SK-N-SH (cell line): Measurements from ENCODE around the gene LTBP1. TPM values are rescaled to one million over a fixed set of nuclear protein-coding genes. Genes with fewer than 3 reads are reported as not detected.

Source experiments
- CTCF ChIA-PET: fragments of 300-600, 350-600 bp; formaldehyde crosslinking; extraction: SDS; loops from one replicate; lab custom pipeline; 2021; lab: Yijun Ruan, JAX
- POLR2A ChIA-PET: fragments of 350-600 bp; sonication (Branson Sonifier 250); formaldehyde crosslinking; extraction: SDS; loops from one replicate; lab custom pipeline; 2020; ENCODE audit warnings: antibody characterized with exemption, inconsistent platforms; lab: Yijun Ruan, JAX
- DNase-seq: peaks from one replicate; pipeline ENCODE4 v3.0.0; 2012
- H2AFZ ChIP-seq: fragments of 200-600 bp; sonication (generic); 2 replicates; pipeline ENCODE4 v1.8.1; 2016; ENCODE audit warnings: antibody characterized with exemption, mild to moderate bottlenecking, low read depth
- H3F3A ChIP-seq: fragments of 200-600 bp; sonication (generic); replicated peaks from 2 replicates; pipeline ENCODE3; 2016; ENCODE audit warnings: antibody characterized with exemption, mild to moderate bottlenecking; ENCODE audit not compliant: insufficient read depth
- H3K27ac ChIP-seq, 2 experiments: fragments of 200-500 bp in 1 of 2; fragments of 200-600 bp in 1 of 2; sonication (Bioruptor generic) in 1 of 2; sonication (generic), shearing (Covaris generic) in 1 of 2; 2 replicates each; pipeline versions ENCODE4 v1.5.1 to v1.6.1; 2014 to 2016; ENCODE audit warnings: low read depth in 2 of 2, inconsistent platforms in 1 of 2, low read length in 1 of 2, mild to moderate bottlenecking in 1 of 2, mixed read lengths in 1 of 2
- H3K27me3 ChIP-seq: fragments of 200-600 bp; sonication (generic), shearing (Covaris generic); 2 replicates; pipeline ENCODE4 v1.6.1; 2016; ENCODE audit warnings: mixed run types; ENCODE audit not compliant: insufficient read depth
- H3K36me3 ChIP-seq, 2 experiments: fragments of 200-500 bp in 1 of 2; fragments of 200-600 bp in 1 of 2; sonication (Bioruptor generic) in 1 of 2; sonication (generic) in 1 of 2; replicated peaks in 1 of 2; 2 replicates each; pipeline versions ENCODE3 to v1.5.1; 2014 to 2016; ENCODE audit warnings: low read length in 1 of 2, mild to moderate bottlenecking in 1 of 2; ENCODE audit not compliant: insufficient read depth in 2 of 2, control insufficient read depth in 1 of 2
- H3K4me1 ChIP-seq, 2 experiments: fragments of 200-500 bp in 1 of 2; fragments of 200-600 bp in 1 of 2; sonication (Bioruptor generic) in 1 of 2; sonication (generic), shearing (Covaris generic) in 1 of 2; 2 replicates each; pipeline versions ENCODE4 v1.5.1 to v1.6.1; 2014 to 2016; ENCODE audit warnings: low read depth in 1 of 2, low read length in 1 of 2, mixed run types in 1 of 2; ENCODE audit not compliant: insufficient read depth in 2 of 2, control insufficient read depth in 1 of 2
- H3K4me2 ChIP-seq: fragments of 200-600 bp; sonication (generic), shearing (Covaris generic); 2 replicates; pipeline ENCODE4 v1.6.1; 2017; ENCODE audit warnings: mixed run types
- H3K4me3 ChIP-seq, 2 experiments: fragments of 200-500 bp in 1 of 2; fragments of 200-600 bp in 1 of 2; sonication (Bioruptor generic) in 1 of 2; sonication (generic), shearing (Covaris generic) in 1 of 2; 2 replicates each; pipeline versions ENCODE4 v1.5.1 to v1.8.1; 2014 to 2016; ENCODE audit warnings: low read depth in 2 of 2, inconsistent platforms in 1 of 2, low read length in 1 of 2, mild to moderate bottlenecking in 1 of 2, mixed read lengths in 1 of 2, moderate library complexity in 1 of 2
- H3K79me2 ChIP-seq: fragments of 200-600 bp; sonication (generic); 2 replicates; pipeline ENCODE4 v1.8.1; 2017; ENCODE audit warnings: mild to moderate bottlenecking; ENCODE audit not compliant: insufficient read depth
- H3K9ac ChIP-seq: fragments of 200-600 bp; sonication (generic); 2 replicates; pipeline ENCODE4 v1.6.1; 2017; ENCODE audit warnings: mixed run types
- H3K9me2 ChIP-seq: fragments of 200-600 bp; sonication (generic); 2 replicates; pipeline ENCODE4 v1.6.1; 2017; ENCODE audit warnings: mixed run types
- H3K9me3 ChIP-seq: fragments of 200-600 bp; sonication (generic); 2 replicates; pipeline ENCODE4 v1.6.1; 2017; ENCODE audit warnings: mixed run types, mild to moderate bottlenecking, moderate library complexity
- H4K20me1 ChIP-seq: fragments of 200-600 bp; sonication (generic); 2 replicates; pipeline ENCODE4 v1.6.1; 2017; ENCODE audit warnings: mild to moderate bottlenecking, mixed run types; ENCODE audit not compliant: insufficient read depth
- CHD2 ChIP-seq: fragments of 150-350 bp; IDR thresholded peaks from 2 replicates; pipeline ENCODE4 v1.6.1; 2018; ENCODE audit warnings: low read length; ENCODE audit not compliant: partially characterized antibody
- CTCF ChIP-seq: fragments of 200-600 bp; sonication (generic); IDR thresholded peaks from 2 replicates; pipeline ENCODE4 v1.6.1; 2017; ENCODE audit warnings: antibody characterized with exemption, mild to moderate bottlenecking, moderate library complexity
- ELF1 ChIP-seq: IDR thresholded peaks from 2 replicates; pipeline ENCODE4 v1.4.0; 2012
- EZH2phosphoT487 ChIP-seq: fragments of 200-600 bp; sonication (generic); IDR thresholded peaks from 2 replicates; pipeline ENCODE4 v1.6.1; 2017; ENCODE audit warnings: low read depth, mixed run types, mild to moderate bottlenecking, antibody characterized with exemption, moderate library complexity, borderline replicate concordance
- FOSL2 ChIP-seq: IDR thresholded peaks from 2 replicates; pipeline ENCODE4 v1.4.0; 2012; ENCODE audit warnings: low read depth, mild to moderate bottlenecking, moderate library complexity, borderline replicate concordance
- FOXJ3 ChIP-seq: sonication (generic); formaldehyde crosslinking; IDR thresholded peaks from 2 replicates; pipeline ENCODE4 v1.5.1; 2020; ENCODE audit warnings: mild to moderate bottlenecking, missing genetic modification reagents
- FOXM1 ChIP-seq: IDR thresholded peaks from 2 replicates; pipeline ENCODE4 v1.4.0; 2012; ENCODE audit warnings: low read depth, mild to moderate bottlenecking
- GABPA ChIP-seq: IDR thresholded peaks from 2 replicates; pipeline ENCODE4 v1.4.0; 2012; ENCODE audit warnings: low read depth, mild to moderate bottlenecking
- GATA2 ChIP-seq: sonication (generic); formaldehyde crosslinking; IDR thresholded peaks from 2 replicates; pipeline ENCODE4 v1.5.0; 2020; ENCODE audit warnings: mild to moderate bottlenecking, missing genetic modification reagents
- IRF3 ChIP-seq: fragments of 150-350 bp; IDR thresholded peaks from 2 replicates; pipeline ENCODE4 v1.6.1; 2016; ENCODE audit warnings: mild to moderate bottlenecking, low read depth, low read length
- JUND ChIP-seq: IDR thresholded peaks from 2 replicates; pipeline ENCODE4 v1.4.0; 2012
- MAX ChIP-seq: IDR thresholded peaks from 2 replicates; pipeline ENCODE4 v1.4.0; 2012; ENCODE audit warnings: low read depth
- MEF2A ChIP-seq: IDR thresholded peaks from 2 replicates; pipeline ENCODE4 v1.4.0; 2012; ENCODE audit warnings: low read depth, borderline replicate concordance
- MXI1 ChIP-seq: IDR thresholded peaks from 2 replicates; pipeline ENCODE4 v1.6.1; 2012; ENCODE audit warnings: mild to moderate bottlenecking, low read depth, low read length, improper control_type of control experiment
- NFIC ChIP-seq: IDR thresholded peaks from 2 replicates; pipeline ENCODE4 v1.4.0; 2012; ENCODE audit warnings: borderline replicate concordance
- NRF1 ChIP-seq: IDR thresholded peaks from 2 replicates; pipeline ENCODE4 v1.6.1; 2012; ENCODE audit warnings: low read depth, mild to moderate bottlenecking, low read length
- POLR2AphosphoS5 ChIP-seq: IDR thresholded peaks from 2 replicates; pipeline ENCODE4 v1.6.1; 2012; ENCODE audit warnings: low read depth, low read length
- RAD21 ChIP-seq: IDR thresholded peaks from 2 replicates; pipeline ENCODE4 v1.6.1; 2012; ENCODE audit warnings: mild to moderate bottlenecking, low read length
- RCOR1 ChIP-seq: fragments of 150-350 bp; IDR thresholded peaks from 2 replicates; pipeline ENCODE4 v1.6.1; 2017; ENCODE audit warnings: antibody characterized with exemption, low read length
- REST ChIP-seq: IDR thresholded peaks from 2 replicates; pipeline ENCODE4 v1.6.1; 2012; ENCODE audit warnings: mild to moderate bottlenecking, low read depth, low read length, moderate library complexity
- RXRA ChIP-seq: IDR thresholded peaks from 2 replicates; pipeline ENCODE4 v1.4.0; 2012; ENCODE audit warnings: low read depth, mild to moderate bottlenecking, borderline replicate concordance
- SIN3A ChIP-seq: IDR thresholded peaks from 2 replicates; pipeline ENCODE4 v1.6.1; 2012; ENCODE audit warnings: low read depth, mild to moderate bottlenecking, low read length, moderate library complexity, borderline replicate concordance
- SMC3 ChIP-seq: IDR thresholded peaks from 2 replicates; pipeline ENCODE4 v1.6.1; 2012; ENCODE audit warnings: low read depth, low read length, improper control_type of control experiment
- TAF1 ChIP-seq: IDR thresholded peaks from 2 replicates; pipeline ENCODE4 v1.6.1; 2012; ENCODE audit warnings: low read depth, mild to moderate bottlenecking, low read length, moderate library complexity, borderline replicate concordance
- TCF12 ChIP-seq: IDR thresholded peaks from 2 replicates; pipeline ENCODE4 v1.4.0; 2012
- TEAD4 ChIP-seq: IDR thresholded peaks from 2 replicates; pipeline ENCODE4 v1.4.0; 2012; ENCODE audit warnings: mild to moderate bottlenecking, borderline replicate concordance; ENCODE audit not compliant: insufficient read depth
- USF2 ChIP-seq: fragments of 150-350 bp; IDR thresholded peaks from 2 replicates; pipeline ENCODE4 v1.6.1; 2017; ENCODE audit warnings: antibody characterized with exemption, low read length, low read depth, borderline replicate concordance
- YY1 ChIP-seq: IDR thresholded peaks from 2 replicates; pipeline ENCODE4 v1.4.0; 2012; ENCODE audit warnings: low read depth, mild to moderate bottlenecking
- WGBS: methylation state at CpG from one replicate; pipeline ENCODE4 v1.1.6; 2017; ENCODE audit warnings: low lambda C conversion rate; 5-methylcytosine and 5-hydroxymethylcytosine counted together
- polyA plus RNA-seq, 3 experiments: library from polyadenylated mRNA; depleted of rRNA; stranded (reverse); fragments of >200 nt; gene quantifications; 2 replicates each; pipeline ENCODE4 v1.2.3, GENCODE V29; 2012

Gene LTBP1
- polyA plus RNA-seq, 1 of the 3 experiments (the other 2 are of a cell fraction), result 467 TPM

- Histone ChIP-seq H3K27me3 (no peaks in the 10 kb centered on the region), H3K9me2 (no peaks in the 10 kb centered on the region), H4K20me1 (no peaks in the 10 kb centered on the region), H2AFZ (no peak overlapping the region), H3K79me2 (peaks cover 46% of the 10 kb centered on the region), H3K4me2 (peak overlapping the region; percentile 32; the same call in 1 of the 2 replicates), H3F3A (peaks cover 36% of the 10 kb centered on the region), H3K9ac (peak overlapping the region; percentile 55; the same call in 1 of the 2 replicates), H3K4me3 (no peak overlapping the region), H3K9me3 (no peaks in the 10 kb centered on the region), H3K27ac (peak overlapping the region in 1 of 2 experiments; percentile 94; a peak in 2 of 4 replicates), H3K4me1 (peaks cover 3 to 23% of the 10 kb centered on the region in 2 experiments; a peak in 2 of 4 replicates), H3K36me3 (peaks cover 3 to 44% of the 10 kb centered on the region in 2 experiments)
- ChIA-PET CTCF (interaction anchor here (0.5 to 0.6 kb wide), 2 partner anchors 193 to 721 kb away, joined by 3 to 4 read pairs; no protein-coding TSS in a partner anchor), POLR2A (no interaction called here)
- DNase-seq, result no peak
- WGBS, result 14% methylated on average over 1 of the region's 1 CpG
- peak; percentile 47; the same call in 1 of the 2 replicates for TF ChIP-seq POLR2AphosphoS5
- TF ChIP-seq EZH2phosphoT487, result no peak
- TF ChIP-seq FOXJ3, result no peak
- TF ChIP-seq SMC3, result no peak
- no peak for TF ChIP-seq FOXM1
- TF ChIP-seq JUND, result peak; percentile 77
- TF ChIP-seq MAX, result peak; percentile 74
- no peak for TF ChIP-seq MXI1
- no peak for TF ChIP-seq RXRA
- no peak for TF ChIP-seq TEAD4
- no peak for TF ChIP-seq IRF3
- no peak for TF ChIP-seq GATA2
- no peak; the same call in 1 of the 2 replicates for TF ChIP-seq ELF1
- TF ChIP-seq TCF12, result peak; percentile 66
- TF ChIP-seq CHD2, result no peak
- TF ChIP-seq TAF1, result 0 out of 2 replicates have a peak, but pooled peaks have one; percentile 21
- no peak for TF ChIP-seq NRF1
- TF ChIP-seq YY1, result no peak
- TF ChIP-seq MEF2A, result no peak
- no peak for TF ChIP-seq CTCF
- no peak for TF ChIP-seq GABPA
- no peak for TF ChIP-seq USF2
- TF ChIP-seq NFIC, result peak; percentile 63
- TF ChIP-seq REST, result no peak
- no peak for TF ChIP-seq RAD21
- TF ChIP-seq SIN3A, result 0 out of 2 replicates have a peak, but pooled peaks have one; percentile 47
- TF ChIP-seq FOSL2, result peak; percentile 78
- no peak for TF ChIP-seq RCOR1
Measured at GRCh38 chr2:33242845-33243244, 296.1 kb downstream of the LTBP1 start.
